PC-3 (cell line): ENCODE measurements around the gene NECAP2.
"Not testable (repeated sequence)": the region's sequence is repeated elsewhere in the genome, so short reads cannot be mapped to it uniquely, and the experiment has no call there.

Experiments
- EZH2 ChIP-seq: fragments of 300-600 bp; sonication (generic); IDR thresholded peaks from one replicate; pipeline ENCODE4 v1.6.1; 2017; ENCODE audit warnings: antibody characterized with exemption, mild to moderate bottlenecking, low read length; ENCODE audit not compliant: unreplicated experiment
- EZH2phosphoT487 ChIP-seq: fragments of 300-600 bp; sonication (generic); IDR thresholded peaks from 2 replicates; pipeline ENCODE4 v1.6.1; 2018; ENCODE audit warnings: mild to moderate bottlenecking, antibody characterized with exemption, low read length, borderline replicate concordance
- TF ChIP-seq, protein P1 (sequence below): fragments of 300-600 bp; sonication (generic); conservative IDR thresholded peaks from 2 replicates; pipeline ENCODE4 v1.5.1; 2017; ENCODE audit warnings: antibody characterized with exemption, low read depth, mild to moderate bottlenecking, low read length

DNA sequence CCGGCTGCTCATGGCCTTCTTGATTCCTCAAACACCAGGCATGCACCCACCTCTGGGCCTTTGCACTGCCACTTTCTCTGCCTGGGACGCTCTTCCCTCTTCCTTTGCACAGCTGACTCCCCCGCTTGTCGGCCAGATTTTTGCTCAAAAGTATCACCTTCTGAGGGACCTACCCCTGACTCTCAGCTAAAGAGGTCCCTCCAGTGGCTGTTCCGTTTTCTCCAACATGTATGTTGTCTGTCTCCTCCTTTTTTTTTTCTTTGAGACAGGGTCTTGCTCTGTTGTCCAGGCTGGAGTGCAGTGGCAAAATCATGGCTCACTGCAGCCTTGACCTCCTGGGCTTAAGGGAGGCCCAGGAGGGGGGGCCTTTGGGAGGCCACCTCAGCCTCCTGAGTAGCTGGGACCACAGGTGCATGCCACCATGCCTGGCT, 57.0 kb downstream of the NECAP2 start:
- TF ChIP-seq EZH2phosphoT487, EZH2: not testable (repeated sequence)
- TF ChIP-seq, protein P1, sequence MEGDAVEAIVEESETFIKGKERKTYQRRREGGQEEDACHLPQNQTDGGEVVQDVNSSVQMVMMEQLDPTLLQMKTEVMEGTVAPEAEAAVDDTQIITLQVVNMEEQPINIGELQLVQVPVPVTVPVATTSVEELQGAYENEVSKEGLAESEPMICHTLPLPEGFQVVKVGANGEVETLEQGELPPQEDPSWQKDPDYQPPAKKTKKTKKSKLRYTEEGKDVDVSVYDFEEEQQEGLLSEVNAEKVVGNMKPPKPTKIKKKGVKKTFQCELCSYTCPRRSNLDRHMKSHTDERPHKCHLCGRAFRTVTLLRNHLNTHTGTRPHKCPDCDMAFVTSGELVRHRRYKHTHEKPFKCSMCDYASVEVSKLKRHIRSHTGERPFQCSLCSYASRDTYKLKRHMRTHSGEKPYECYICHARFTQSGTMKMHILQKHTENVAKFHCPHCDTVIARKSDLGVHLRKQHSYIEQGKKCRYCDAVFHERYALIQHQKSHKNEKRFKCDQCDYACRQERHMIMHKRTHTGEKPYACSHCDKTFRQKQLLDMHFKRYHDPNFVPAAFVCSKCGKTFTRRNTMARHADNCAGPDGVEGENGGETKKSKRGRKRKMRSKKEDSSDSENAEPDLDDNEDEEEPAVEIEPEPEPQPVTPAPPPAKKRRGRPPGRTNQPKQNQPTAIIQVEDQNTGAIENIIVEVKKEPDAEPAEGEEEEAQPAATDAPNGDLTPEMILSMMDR, result not testable (repeated sequence)
